Lung (tissue), 12 donors: ENCODE results near the gene DBH. TPM values are rescaled to one million over a fixed set of nuclear protein-coding genes. Genes with fewer than 3 reads are reported as not detected.
A peak's percentile ranks its signal among the peaks of the same experiment; 100 is the strongest.

Source experiments
- ATAC-seq: fragments of 200-7000 bp; cut with Tn5 transposase; one replicate; pipeline ENCODE4 v1.9.1; 2020; ENCODE audit warnings: moderate number of reproducible peaks; ENCODE audit not compliant: insufficient read depth, low FRiP score
- DNase-seq, 3 donors: peaks; one replicate each; pipeline ENCODE4 v3.0.0-alpha.2; 2013 to 2017
- H3K27ac ChIP-seq, 2 donors: one replicate each; pipeline ENCODE4 v1.5.1; 2013; ENCODE audit warnings: mild to moderate bottlenecking in 2 of 2, moderate library complexity in 2 of 2, control low read depth in 1 of 2, inconsistent platforms in 1 of 2, low read depth in 1 of 2, low read length in 1 of 2
- H3K27me3 ChIP-seq, 3 donors: one replicate each; pipeline ENCODE4 v1.5.1; 2013; ENCODE audit warnings: low read length in 2 of 3; ENCODE audit not compliant: control insufficient read depth in 3 of 3, insufficient read depth in 3 of 3
- H3K36me3 ChIP-seq, 4 donors: one replicate each; pipeline ENCODE4 v1.5.1; 2013; ENCODE audit warnings: low read length in 4 of 4, mild to moderate bottlenecking in 1 of 4, moderate library complexity in 1 of 4; ENCODE audit not compliant: control insufficient read depth in 4 of 4, insufficient read depth in 4 of 4
- H3K4me1 ChIP-seq, 5 donors: one replicate each; pipeline ENCODE4 v1.5.1; 2013; ENCODE audit warnings: low read length in 5 of 5, mild to moderate bottlenecking in 2 of 5, moderate library complexity in 1 of 5; ENCODE audit not compliant: control insufficient read depth in 5 of 5, insufficient read depth in 5 of 5
- H3K4me3 ChIP-seq: one replicate; pipeline ENCODE4 v1.5.1; 2013; ENCODE audit warnings: mild to moderate bottlenecking, control low read depth, moderate library complexity
- H3K9ac ChIP-seq, 2 donors: one replicate each; pipeline ENCODE4 v1.5.1; 2013; ENCODE audit warnings: low read length in 2 of 2, control low read depth in 1 of 2; ENCODE audit not compliant: insufficient read depth in 1 of 2
- H3K9me3 ChIP-seq, 4 donors: one replicate each; pipeline ENCODE4 v1.5.1; 2013; ENCODE audit warnings: low read length in 3 of 4, mild to moderate bottlenecking in 1 of 4, moderate library complexity in 1 of 4; ENCODE audit not compliant: control insufficient read depth in 4 of 4, insufficient read depth in 3 of 4
- CTCF ChIP-seq: IDR thresholded peaks from 2 replicates; pipeline ENCODE4 v1.5.1; 2012; ENCODE audit warnings: mild to moderate bottlenecking; ENCODE audit errors: control extremely low read depth, extremely low read depth
- WGBS, 2 donors: extraction: QIAGEN DNeasy Blood & Tissue Kit; methylation state at CpG; one replicate each; pipeline ENCODE4 v1.1.7; 2013; 5-methylcytosine and 5-hydroxymethylcytosine counted together
- polyA plus RNA-seq, 2 donors: library from polyadenylated mRNA; stranded (reverse); fragments of 200-250 nt; gene quantifications; one replicate each; pipeline ENCODE4 v1.2.1, GENCODE V29; 2013
- total RNA-seq, 2 donors: library from RNA; depleted of rRNA in 1 of 2; stranded (reverse); fragments of >200 nt in 1 of 2; gene quantifications; one replicate each; pipeline ENCODE4 v1.2.1, GENCODE V29; 2014 to 2021
- donor health status: control.
- donor health status: control.
- donor health status: Bipolar disorder and iron deficiency.
- donor health status: healthy.
- donor health status: DM: yes; HTN: yes; CAD: no.

DBH gene
- total and polyA plus RNA-seq, 4 donors, result 0.06 to 0.48 (median 0.08) TPM

- Histone ChIP-seq H3K27ac (no peak overlapping the region), H3K4me3 (no peak overlapping the region), H3K9ac (no peak overlapping the region), H3K9me3 (no peaks in the 10 kb centered on the region), H3K36me3 (no peaks in the 10 kb centered on the region), H3K27me3 (no peaks in the 10 kb centered on the region), H3K4me1 (peaks cover 0 to 43% (median 18%) of the 10 kb centered on the region in 5 donors)
- ATAC-seq, result no peak
- WGBS, 2 donors, result 81 to 90% methylated on average over 21 of the region's 21 CpGs
- DNase-seq, result peak in 1 of 3 donors; percentile 15
- no peak for TF ChIP-seq CTCF
These were observed 67.6 kb downstream of the DBH start for GRCh38 chr9:133703591-133704399.

GRCh38 chr9:133704711-133705181, 68.6 kb downstream of the DBH start:
- Histone ChIP-seq H3K27ac (no peak overlapping the region), H3K27me3 (no peaks in the 10 kb centered on the region), H3K4me3 (no peak overlapping the region), H3K9ac (no peak overlapping the region), H3K4me1 (peaks cover 0 to 43% (median 18%) of the 10 kb centered on the region in 5 donors), H3K36me3 (no peaks in the 10 kb centered on the region), H3K9me3 (no peaks in the 10 kb centered on the region)
- DNase-seq, result no peak
- no peak for ATAC-seq
- no peak for TF ChIP-seq CTCF
- 91 to 95% methylated on average over 23 of the region's 23 CpGs for WGBS, 2 donors

GRCh38 chr9:133705576-133705975, 69.4 kb downstream of the DBH start:
- ATAC-seq (no peak), DNase-seq (no peak)
- Histone ChIP-seq H3K27me3 (no peaks in the 10 kb centered on the region), H3K9ac (no peak overlapping the region), H3K4me3 (no peak overlapping the region), H3K36me3 (no peaks in the 10 kb centered on the region), H3K4me1 (peaks cover 0 to 42% (median 18%) of the 10 kb centered on the region in 5 donors), H3K9me3 (no peaks in the 10 kb centered on the region), H3K27ac (no peak overlapping the region)
- WGBS, 2 donors, result 90 to 96% methylated on average over 10 of the region's 10 CpGs
- no peak for TF ChIP-seq CTCF
